ENCODE results near the gene CHKB.

- TF ChIP-seq CTCF (optimal IDR thresholded peaks at IDR 0.05 in 1 of 3, IDR thresholded peaks at IDR 0.05 in 1 of 3, conservative IDR thresholded peaks at IDR 0.05 in 1 of 3; ENCODE audit: extremely low read depth in 1 of 3, insufficient read depth in 2 of 3, low read length in 3 of 3) (peak in 1 of 3 experiments; percentile 27), EZH2 (IDR thresholded peaks at IDR 0.05; ENCODE audit: low read length) (no peak)
Measured at GRCh38 chr22:50542416-50542927, 40.2 kb downstream of the CHKB start.
